ENCODE results near the gene IL20RB.

- TF ChIP-seq CTCF (IDR thresholded peaks at IDR 0.05) (no peak), POLR2AphosphoS5 (IDR thresholded peaks at IDR 0.05) (no peak), POLR2A (IDR thresholded peaks at IDR 0.05) (no peak), EP300 (IDR thresholded peaks at IDR 0.05) (no peak)
Measured at GRCh38 chr3:136949146-136949545, 8.6 kb upstream of the IL20RB start.
